ENCODE results near the gene LRRC75A. TPM values are rescaled to one million over a fixed set of nuclear protein-coding genes. Genes with fewer than 3 reads are reported as not detected.

Gene LRRC75A
- total and polyA plus RNA-seq, 2 donors (not counting 3 experiments of a cell fraction or from before 2014, with no cell fraction given): 3.7 to 6.1 TPM

DNA sequence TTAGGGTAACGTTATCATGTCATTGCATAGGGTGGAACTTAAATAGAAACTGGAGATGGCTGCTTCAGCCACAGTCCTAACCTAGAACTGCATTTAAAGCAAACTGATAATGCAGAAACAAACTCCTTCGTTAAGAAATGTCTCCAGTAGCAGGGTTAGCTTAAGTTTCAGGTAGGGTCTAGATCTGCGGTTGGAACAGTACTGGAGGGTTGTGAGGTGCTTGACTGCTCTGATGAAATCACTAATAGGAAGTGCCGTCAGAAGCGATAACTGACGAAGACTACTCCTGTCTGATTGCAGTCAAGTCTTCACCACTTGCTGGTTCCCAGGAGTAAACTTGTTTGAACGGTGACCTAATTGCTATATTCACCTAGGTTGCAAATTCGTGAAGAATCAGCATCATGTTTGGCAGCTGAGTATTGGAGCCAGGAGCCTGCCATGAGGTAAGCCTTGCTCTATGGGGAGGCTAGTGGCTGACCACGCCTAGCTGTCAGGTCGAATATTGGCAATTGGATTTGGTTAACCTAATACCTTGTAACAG, 52.1 kb downstream of the LRRC75A start:
- TF ChIP-seq, protein P1, sequence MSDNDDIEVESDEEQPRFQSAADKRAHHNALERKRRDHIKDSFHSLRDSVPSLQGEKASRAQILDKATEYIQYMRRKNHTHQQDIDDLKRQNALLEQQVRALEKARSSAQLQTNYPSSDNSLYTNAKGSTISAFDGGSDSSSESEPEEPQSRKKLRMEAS (IDR thresholded peaks at IDR 0.05; ENCODE audit: insufficient read depth, insufficient read length): no peak
- no peak for TF ChIP-seq JUN (IDR thresholded peaks at IDR 0.05; ENCODE audit: borderline replicate concordance, insufficient read depth, insufficient read length, low read depth)
- no peak for TF ChIP-seq GATA2 (IDR thresholded peaks at IDR 0.05; ENCODE audit: insufficient read depth, insufficient read length, low read depth, low read length)
- no peak for TF ChIP-seq FOS (IDR thresholded peaks at IDR 0.05; ENCODE audit: borderline replicate concordance, insufficient read depth, low read length)
- no peak for TF ChIP-seq MYC (IDR thresholded peaks at IDR 0.05; ENCODE audit: low read depth, low read length)
- no peak for TF ChIP-seq EZH2 (IDR thresholded peaks at IDR 0.05; ENCODE audit: borderline replicate concordance, low read depth, low read length, severe bottlenecking)
- TF ChIP-seq, protein P2, sequence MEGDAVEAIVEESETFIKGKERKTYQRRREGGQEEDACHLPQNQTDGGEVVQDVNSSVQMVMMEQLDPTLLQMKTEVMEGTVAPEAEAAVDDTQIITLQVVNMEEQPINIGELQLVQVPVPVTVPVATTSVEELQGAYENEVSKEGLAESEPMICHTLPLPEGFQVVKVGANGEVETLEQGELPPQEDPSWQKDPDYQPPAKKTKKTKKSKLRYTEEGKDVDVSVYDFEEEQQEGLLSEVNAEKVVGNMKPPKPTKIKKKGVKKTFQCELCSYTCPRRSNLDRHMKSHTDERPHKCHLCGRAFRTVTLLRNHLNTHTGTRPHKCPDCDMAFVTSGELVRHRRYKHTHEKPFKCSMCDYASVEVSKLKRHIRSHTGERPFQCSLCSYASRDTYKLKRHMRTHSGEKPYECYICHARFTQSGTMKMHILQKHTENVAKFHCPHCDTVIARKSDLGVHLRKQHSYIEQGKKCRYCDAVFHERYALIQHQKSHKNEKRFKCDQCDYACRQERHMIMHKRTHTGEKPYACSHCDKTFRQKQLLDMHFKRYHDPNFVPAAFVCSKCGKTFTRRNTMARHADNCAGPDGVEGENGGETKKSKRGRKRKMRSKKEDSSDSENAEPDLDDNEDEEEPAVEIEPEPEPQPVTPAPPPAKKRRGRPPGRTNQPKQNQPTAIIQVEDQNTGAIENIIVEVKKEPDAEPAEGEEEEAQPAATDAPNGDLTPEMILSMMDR (IDR thresholded peaks at IDR 0.05; ENCODE audit: extremely low read depth in 1 of 2, insufficient read depth in 1 of 2, low read depth in 1 of 2, low read length in 2 of 2): no peak
- no peak for TF ChIP-seq POLR2AphosphoS5 (IDR thresholded peaks at IDR 0.05; ENCODE audit: insufficient read depth, low read depth, low read length)
- no peak for TF ChIP-seq POLR2A (IDR thresholded peaks at IDR 0.05; ENCODE audit: low read depth, low read length)

More for the DNA sequence above, 52.1 kb downstream of the LRRC75A start:
- Histone ChIP-seq H3K9me3 (replicated peaks; ENCODE audit: control insufficient read depth, insufficient read depth, low read length) (no peaks in the 10 kb centered on the region), H3K9me1 (replicated peaks; ENCODE audit: control insufficient read depth, extremely low read depth, insufficient read depth, low read length) (no peaks in the 10 kb centered on the region), H3K4me1 (ENCODE audit: control insufficient read depth, extremely low read depth, insufficient read depth, low read length) (peaks cover 35% of the 10 kb centered on the region), H4K20me1 (replicated peaks; ENCODE audit: control insufficient read depth, extremely low read depth, insufficient read depth, low read length) (peaks cover 11% of the 10 kb centered on the region), H3K79me2 (ENCODE audit: control insufficient read depth, insufficient read depth, low read length) (peaks cover 48% of the 10 kb centered on the region), H3K27ac (ENCODE audit: insufficient read depth, low read depth, low read length) (peak overlapping the region; percentile 67), H2AFZ (ENCODE audit: low read depth, low read length) (no peak overlapping the region), H3K27me3 (ENCODE audit: control insufficient read depth in 2 of 2, insufficient read depth in 2 of 2, low read length in 2 of 2) (no peaks in the 10 kb centered on the region), H3K36me3 (ENCODE audit: control insufficient read depth in 2 of 2, extremely low read depth in 1 of 2, insufficient read depth in 2 of 2, low read length in 2 of 2) (peaks cover 28 to 35% of the 10 kb centered on the region in 2 experiments), H3K4me2 (ENCODE audit: insufficient read depth, low read length) (peak overlapping the region; percentile 67), H3K9ac (replicated peaks; ENCODE audit: extremely low read depth, insufficient read depth, low read length) (peak overlapping the region; percentile 88), H3K4me3 (replicated peaks in 1 of 3; ENCODE audit: insufficient read depth in 1 of 3, low read depth in 1 of 3, low read length in 3 of 3) (peak overlapping the region; percentile 77 to 97 (median 89))
- dilution Hi-C loops (cut with MboI; ENCODE audit: extremely low pct_ligation_motif_present, low sequenced_read_pairs): no loop called here
- intact Hi-C loops (cut with micrococcal nuclease): loop anchor here (1.0 to 10.0 kb wide), 3 partner anchors 53 to 975 kb away; partner anchors contain the start of gene UBB
- CTCF ChIA-PET: interaction anchor here (1.1 to 4.5 kb wide), 6 partner anchors 10 to 83 kb away, joined by 3 to 33 read pairs (median 16); no protein-coding TSS in a partner anchor
- no TSS peak for BruUV-seq (replicated peaks)
- peak; percentile 33 for DNase-seq (ENCODE audit: low read depth, low spot score)
- peak; percentile 77 for FAIRE-seq
- POLR2A ChIA-PET: interaction anchor here (0.9 to 1.7 kb wide), 2 partner anchors 21 to 59 kb away, joined by 5 to 8 read pairs; partner anchors contain the start of gene UBB

Data from endothelial cell of umbilical vein (primary cell).